ENCODE results near the gene IVD.
A peak's percentile ranks its signal among the peaks of the same experiment; 100 is the strongest.

IVD gene

GRCh38 chr15:40398413-40398873 lies 7.2 kb upstream of the IVD start:
- no peak overlapping the region for H3K4me3 ChIP-seq (ENCODE audit: low read length in 2 of 2)
- H3K9ac ChIP-seq (ENCODE audit: low read length in 2 of 2): no peak overlapping the region
- no peaks in the 10 kb centered on the region for H3K9me3 ChIP-seq (ENCODE audit: control insufficient read depth in 2 of 2, low read length in 2 of 2)
- no peak overlapping the region for H3K27ac ChIP-seq (ENCODE audit: low read length)
- H3K36me3 ChIP-seq (ENCODE audit: control insufficient read depth in 2 of 2, insufficient read depth in 2 of 2, low read length in 2 of 2): peaks cover 4 to 5% of the 10 kb centered on the region in 2 donors
- no peaks in the 10 kb centered on the region for H3K4me1 ChIP-seq (ENCODE audit: control insufficient read depth, insufficient read depth, low read length)
- H3K27me3 ChIP-seq (ENCODE audit: control insufficient read depth in 1 of 2, insufficient read depth in 2 of 2, low read length in 2 of 2): no peaks in the 10 kb centered on the region

DNA sequence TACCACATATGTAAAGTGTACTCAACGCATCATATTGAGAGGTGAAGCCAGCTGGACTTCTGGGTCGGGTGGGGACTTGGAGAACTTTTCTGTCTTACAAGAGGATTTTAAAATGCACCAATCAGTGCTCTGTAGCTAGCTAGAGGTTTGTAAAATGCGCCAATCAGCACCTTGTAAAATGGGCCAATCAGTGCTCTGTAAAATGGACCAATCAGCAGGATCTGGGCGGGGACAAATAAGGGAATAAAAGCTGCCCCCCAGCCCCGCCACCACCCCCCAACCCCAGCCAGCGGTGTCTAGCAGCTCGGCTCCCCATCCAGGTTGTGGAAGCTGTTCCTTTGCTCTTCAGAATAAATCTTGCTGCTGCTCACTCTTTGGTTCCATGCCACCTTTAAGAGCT lies 6.2 kb upstream of the IVD start:
- H3K27me3 ChIP-seq (ENCODE audit: control insufficient read depth in 1 of 2, insufficient read depth in 2 of 2, low read length in 2 of 2): no peaks in the 10 kb centered on the region
- H3K9me3 ChIP-seq (ENCODE audit: control insufficient read depth in 2 of 2, low read length in 2 of 2): no peaks in the 10 kb centered on the region
- no peak overlapping the region for H3K4me3 ChIP-seq (ENCODE audit: low read length in 2 of 2)
- no peaks in the 10 kb centered on the region for H3K36me3 ChIP-seq (ENCODE audit: control insufficient read depth in 2 of 2, insufficient read depth in 2 of 2, low read length in 2 of 2)
- no peak overlapping the region for H3K27ac ChIP-seq (ENCODE audit: low read length)
- H3K9ac ChIP-seq (ENCODE audit: low read length in 2 of 2): no peak overlapping the region
- no peaks in the 10 kb centered on the region for H3K4me1 ChIP-seq (ENCODE audit: control insufficient read depth, insufficient read depth, low read length)

DNA sequence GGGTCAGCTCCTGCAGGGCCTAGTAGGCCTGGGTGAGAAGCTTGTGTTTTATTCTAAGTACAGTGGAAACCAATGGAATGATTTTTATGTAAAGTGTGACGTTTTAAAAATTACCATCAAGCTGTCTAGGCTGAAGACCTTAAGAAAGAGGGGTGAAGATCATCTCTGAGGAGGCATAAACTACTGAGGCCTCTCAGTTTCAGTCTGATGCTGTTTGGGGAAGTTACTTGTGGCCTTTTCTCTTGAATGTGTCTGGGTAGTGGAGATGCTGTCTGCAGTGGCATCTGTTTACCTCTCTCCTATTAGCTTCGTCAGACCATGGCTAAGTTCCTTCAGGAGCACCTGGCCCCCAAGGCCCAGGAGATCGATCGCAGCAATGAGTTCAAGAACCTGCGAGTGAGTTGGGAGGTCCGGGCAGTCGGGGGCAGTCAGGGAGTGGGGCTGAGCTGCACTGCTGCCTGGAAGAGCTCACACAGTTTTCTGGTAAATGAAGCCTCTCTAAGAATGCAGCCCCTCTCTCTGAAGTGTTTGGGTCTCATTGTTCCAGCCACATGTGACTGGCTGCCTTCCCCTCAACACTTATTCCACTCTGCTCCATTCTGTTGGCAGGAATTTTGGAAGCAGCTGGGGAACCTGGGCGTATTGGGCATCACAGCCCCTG lies 1.9 kb downstream of the IVD start:
- H3K9ac ChIP-seq (ENCODE audit: low read length in 2 of 2): peak overlapping the region; percentile 7 to 39
- no peaks in the 10 kb centered on the region for H3K9me3 ChIP-seq (ENCODE audit: control insufficient read depth in 2 of 2, low read length in 2 of 2)
- H3K27ac ChIP-seq (ENCODE audit: low read length): no peak overlapping the region
- H3K27me3 ChIP-seq (ENCODE audit: control insufficient read depth in 1 of 2, insufficient read depth in 2 of 2, low read length in 2 of 2): no peaks in the 10 kb centered on the region
- H3K4me1 ChIP-seq (ENCODE audit: control insufficient read depth, insufficient read depth, low read length): peaks cover 23% of the 10 kb centered on the region
- H3K36me3 ChIP-seq (ENCODE audit: control insufficient read depth in 2 of 2, insufficient read depth in 2 of 2, low read length in 2 of 2): peaks cover 26 to 28% of the 10 kb centered on the region in 2 donors
- H3K4me3 ChIP-seq (ENCODE audit: low read length in 2 of 2): no peak overlapping the region

DNA sequence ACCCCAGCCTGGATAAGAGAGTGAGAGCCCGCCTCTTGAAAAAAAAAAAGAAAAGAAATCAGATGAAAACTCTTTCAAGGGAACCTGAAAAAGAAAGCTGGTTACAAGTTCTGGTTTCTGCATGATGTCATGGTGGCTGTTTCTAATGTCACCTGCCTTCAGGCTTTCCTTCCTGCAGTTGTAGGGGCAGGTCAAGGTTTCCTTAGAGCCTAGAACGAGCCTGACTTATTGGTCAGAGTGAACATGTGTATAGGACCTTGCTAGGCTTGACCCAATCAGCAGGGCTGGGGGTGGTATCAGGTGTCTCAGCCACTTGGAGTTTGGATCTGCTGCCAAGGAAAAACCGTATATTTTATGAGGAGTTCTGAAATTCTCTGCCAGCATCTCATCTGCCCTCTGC lies 3.8 kb downstream of the IVD start:
- peaks cover 37 to 39% of the 10 kb centered on the region in 2 donors for H3K36me3 ChIP-seq (ENCODE audit: control insufficient read depth in 2 of 2, insufficient read depth in 2 of 2, low read length in 2 of 2)
- H3K9ac ChIP-seq (ENCODE audit: low read length in 2 of 2): no peak overlapping the region
- H3K27me3 ChIP-seq (ENCODE audit: control insufficient read depth in 1 of 2, insufficient read depth in 2 of 2, low read length in 2 of 2): no peaks in the 10 kb centered on the region
- H3K9me3 ChIP-seq (ENCODE audit: control insufficient read depth in 2 of 2, low read length in 2 of 2): no peaks in the 10 kb centered on the region
- H3K27ac ChIP-seq (ENCODE audit: low read length): no peak overlapping the region
- H3K4me3 ChIP-seq (ENCODE audit: low read length in 2 of 2): no peak overlapping the region
- peaks cover 23% of the 10 kb centered on the region for H3K4me1 ChIP-seq (ENCODE audit: control insufficient read depth, insufficient read depth, low read length)

DNA sequence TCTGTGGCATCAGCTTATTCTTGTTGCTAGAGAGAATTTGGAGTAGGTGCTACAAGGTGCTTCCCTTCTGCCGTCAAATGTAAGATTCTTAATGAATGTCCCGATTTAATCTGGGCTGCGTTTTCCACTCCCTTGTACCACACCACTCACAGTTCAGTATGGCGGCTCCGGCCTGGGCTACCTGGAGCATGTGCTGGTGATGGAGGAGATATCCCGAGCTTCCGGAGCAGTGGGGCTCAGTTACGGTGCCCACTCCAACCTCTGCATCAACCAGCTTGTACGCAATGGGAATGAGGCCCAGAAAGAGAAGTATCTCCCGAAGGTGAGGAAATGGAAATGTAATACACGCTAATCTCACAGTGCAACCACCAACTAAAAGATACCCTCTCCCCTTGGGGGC lies 4.9 kb downstream of the IVD start:
- Histone ChIP-seq H3K4me1 (ENCODE audit: control insufficient read depth, insufficient read depth, low read length) (peaks cover 17% of the 10 kb centered on the region), H3K36me3 (ENCODE audit: control insufficient read depth in 2 of 2, insufficient read depth in 2 of 2, low read length in 2 of 2) (peaks cover 48 to 51% of the 10 kb centered on the region in 2 donors)

DNA sequence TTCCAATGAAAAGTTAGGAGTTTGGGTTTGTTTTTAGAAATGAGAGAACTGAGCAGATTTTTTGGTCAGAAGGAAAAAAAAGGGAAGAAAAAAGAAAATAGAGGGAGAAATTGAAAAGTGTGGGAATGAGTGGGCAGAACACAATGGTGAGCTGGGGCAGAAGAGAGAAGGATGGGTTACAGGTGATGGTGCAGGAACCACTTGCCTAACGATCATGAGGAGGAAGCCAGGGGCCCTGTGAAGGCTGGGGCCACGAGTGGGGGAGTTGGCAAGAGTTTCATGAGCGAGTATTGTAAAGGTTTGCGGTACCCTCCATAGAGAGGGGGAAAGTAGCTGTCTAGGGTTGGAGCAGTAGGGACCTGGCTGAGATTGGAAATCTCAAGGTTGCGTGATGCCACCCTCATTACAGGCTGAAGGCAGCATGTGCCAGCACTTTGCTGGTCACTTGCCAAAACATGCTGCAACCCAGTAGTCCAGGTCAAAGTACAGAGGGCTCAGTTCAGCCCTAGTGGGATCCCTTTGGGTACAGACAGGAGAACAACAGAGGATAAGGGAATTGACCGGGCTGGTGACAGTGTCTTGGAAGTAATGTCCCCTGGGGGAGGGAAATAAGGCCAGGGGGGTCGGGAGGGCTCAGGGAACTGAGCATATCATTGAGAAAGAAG lies 6.6 kb downstream of the IVD start:
- Histone ChIP-seq H3K4me3 (ENCODE audit: low read length in 2 of 2) (no peak overlapping the region), H3K4me1 (ENCODE audit: control insufficient read depth, insufficient read depth, low read length) (peaks cover 5% of the 10 kb centered on the region), H3K36me3 (ENCODE audit: control insufficient read depth in 2 of 2, insufficient read depth in 2 of 2, low read length in 2 of 2) (peaks cover 51 to 56% of the 10 kb centered on the region in 2 donors)

More for the DNA sequence above, 4.9 kb downstream of the IVD start:
- Histone ChIP-seq H3K27me3 (ENCODE audit: control insufficient read depth in 1 of 2, insufficient read depth in 2 of 2, low read length in 2 of 2) (no peaks in the 10 kb centered on the region), H3K4me3 (ENCODE audit: low read length in 2 of 2) (no peak overlapping the region), H3K9me3 (ENCODE audit: control insufficient read depth in 2 of 2, low read length in 2 of 2) (no peaks in the 10 kb centered on the region), H3K9ac (ENCODE audit: low read length in 2 of 2) (no peak overlapping the region), H3K27ac (ENCODE audit: low read length) (no peak overlapping the region)

DNA sequence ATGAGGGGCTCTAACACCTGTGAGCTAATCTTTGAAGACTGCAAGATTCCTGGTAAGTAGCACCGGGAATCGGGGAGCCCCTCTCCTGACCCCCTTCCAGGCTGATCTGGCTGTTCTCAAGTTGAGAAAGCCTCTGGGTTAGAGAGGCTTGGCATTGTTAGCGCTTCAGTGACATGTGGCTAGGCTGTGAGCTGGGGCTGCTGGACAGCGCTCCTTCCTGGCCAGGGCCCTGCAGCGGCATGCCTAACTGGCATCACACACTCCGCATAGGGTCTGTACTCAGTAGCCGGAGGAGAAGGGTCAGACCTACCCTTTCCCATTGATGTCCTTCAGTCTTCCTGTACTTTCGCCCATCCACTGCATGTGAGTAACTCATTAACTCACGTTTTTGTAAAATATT lies 7.4 kb downstream of the IVD start:
- no peaks in the 10 kb centered on the region for H3K9me3 ChIP-seq (ENCODE audit: control insufficient read depth in 2 of 2, low read length in 2 of 2)
- no peaks in the 10 kb centered on the region for H3K4me1 ChIP-seq (ENCODE audit: control insufficient read depth, insufficient read depth, low read length)
- no peak overlapping the region for H3K27ac ChIP-seq (ENCODE audit: low read length)
- H3K9ac ChIP-seq (ENCODE audit: low read length in 2 of 2): no peak overlapping the region
- peaks cover 47 to 58% of the 10 kb centered on the region in 2 donors for H3K36me3 ChIP-seq (ENCODE audit: control insufficient read depth in 2 of 2, insufficient read depth in 2 of 2, low read length in 2 of 2)
- no peaks in the 10 kb centered on the region for H3K27me3 ChIP-seq (ENCODE audit: control insufficient read depth in 1 of 2, insufficient read depth in 2 of 2, low read length in 2 of 2)
- H3K4me3 ChIP-seq (ENCODE audit: low read length in 2 of 2): no peak overlapping the region

More for the DNA sequence above, 6.6 kb downstream of the IVD start:
- Histone ChIP-seq H3K27ac (ENCODE audit: low read length) (no peak overlapping the region), H3K9me3 (ENCODE audit: control insufficient read depth in 2 of 2, low read length in 2 of 2) (no peaks in the 10 kb centered on the region), H3K9ac (ENCODE audit: low read length in 2 of 2) (no peak overlapping the region), H3K27me3 (ENCODE audit: control insufficient read depth in 1 of 2, insufficient read depth in 2 of 2, low read length in 2 of 2) (no peaks in the 10 kb centered on the region)

- Histone ChIP-seq H3K27me3 (ENCODE audit: control insufficient read depth in 1 of 2, insufficient read depth in 2 of 2, low read length in 2 of 2) (no peaks in the 10 kb centered on the region), H3K36me3 (ENCODE audit: control insufficient read depth in 2 of 2, insufficient read depth in 2 of 2, low read length in 2 of 2) (peaks cover 49 to 60% of the 10 kb centered on the region in 2 donors), H3K9ac (ENCODE audit: low read length in 2 of 2) (no peak overlapping the region), H3K9me3 (ENCODE audit: control insufficient read depth in 2 of 2, low read length in 2 of 2) (no peaks in the 10 kb centered on the region), H3K27ac (ENCODE audit: low read length) (no peak overlapping the region), H3K4me1 (ENCODE audit: control insufficient read depth, insufficient read depth, low read length) (no peaks in the 10 kb centered on the region), H3K4me3 (ENCODE audit: low read length in 2 of 2) (no peak overlapping the region)
Measured at GRCh38 chr15:40414816-40415215, 9.2 kb downstream of the IVD start.

DNA sequence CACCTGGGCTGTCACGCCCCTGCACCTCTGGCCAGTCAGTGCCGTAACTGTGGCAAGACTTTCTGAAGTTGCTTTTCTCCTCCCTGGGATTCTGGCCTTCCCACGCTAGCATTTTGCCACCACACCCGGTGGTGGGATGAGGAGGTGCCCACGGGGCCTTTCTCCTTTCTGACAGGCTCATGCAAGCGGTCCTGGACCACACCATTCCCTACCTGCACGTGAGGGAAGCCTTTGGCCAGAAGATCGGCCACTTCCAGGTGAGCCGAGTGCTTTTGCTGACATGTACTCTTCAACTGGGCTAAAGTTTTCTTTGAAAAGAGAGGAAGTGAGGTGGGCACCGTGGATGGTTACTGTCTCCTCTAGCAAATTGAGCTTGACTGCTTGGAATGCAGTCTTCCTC lies 9.6 kb downstream of the IVD start:
- Histone ChIP-seq H3K27ac (ENCODE audit: low read length) (no peak overlapping the region), H3K9me3 (ENCODE audit: control insufficient read depth in 2 of 2, low read length in 2 of 2) (no peaks in the 10 kb centered on the region), H3K27me3 (ENCODE audit: control insufficient read depth in 1 of 2, insufficient read depth in 2 of 2, low read length in 2 of 2) (no peaks in the 10 kb centered on the region), H3K9ac (ENCODE audit: low read length in 2 of 2) (no peak overlapping the region), H3K36me3 (ENCODE audit: control insufficient read depth in 2 of 2, insufficient read depth in 2 of 2, low read length in 2 of 2) (peaks cover 46 to 57% of the 10 kb centered on the region in 2 donors), H3K4me3 (ENCODE audit: low read length in 2 of 2) (no peak overlapping the region), H3K4me1 (ENCODE audit: control insufficient read depth, insufficient read depth, low read length) (peaks cover 3% of the 10 kb centered on the region)

DNA sequence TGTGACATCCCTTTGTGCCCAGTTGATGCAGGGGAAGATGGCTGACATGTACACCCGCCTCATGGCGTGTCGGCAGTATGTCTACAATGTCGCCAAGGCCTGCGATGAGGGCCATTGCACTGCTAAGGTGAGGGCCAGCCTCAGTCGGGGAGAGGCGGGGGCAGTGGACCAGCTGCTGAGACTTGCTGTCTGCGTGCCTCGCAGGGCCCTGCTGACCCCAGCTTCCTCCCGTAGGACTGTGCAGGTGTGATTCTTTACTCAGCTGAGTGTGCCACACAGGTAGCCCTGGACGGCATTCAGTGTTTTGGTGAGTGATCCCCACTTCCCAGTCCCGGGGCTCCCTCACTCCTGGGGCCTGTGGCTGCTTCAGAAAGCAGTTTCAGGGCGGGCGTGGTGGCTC lies 10.5 kb downstream of the IVD start:
- H3K4me1 ChIP-seq (ENCODE audit: control insufficient read depth, insufficient read depth, low read length): peaks cover 12% of the 10 kb centered on the region
- H3K36me3 ChIP-seq (ENCODE audit: control insufficient read depth in 2 of 2, insufficient read depth in 2 of 2, low read length in 2 of 2): peaks cover 38 to 50% of the 10 kb centered on the region in 2 donors
- no peak overlapping the region for H3K4me3 ChIP-seq (ENCODE audit: low read length in 2 of 2)
- H3K27me3 ChIP-seq (ENCODE audit: control insufficient read depth in 1 of 2, insufficient read depth in 2 of 2, low read length in 2 of 2): no peaks in the 10 kb centered on the region
- no peaks in the 10 kb centered on the region for H3K9me3 ChIP-seq (ENCODE audit: control insufficient read depth in 2 of 2, low read length in 2 of 2)
- H3K27ac ChIP-seq (ENCODE audit: low read length): no peak overlapping the region
- H3K9ac ChIP-seq (ENCODE audit: low read length in 2 of 2): no peak overlapping the region

DNA sequence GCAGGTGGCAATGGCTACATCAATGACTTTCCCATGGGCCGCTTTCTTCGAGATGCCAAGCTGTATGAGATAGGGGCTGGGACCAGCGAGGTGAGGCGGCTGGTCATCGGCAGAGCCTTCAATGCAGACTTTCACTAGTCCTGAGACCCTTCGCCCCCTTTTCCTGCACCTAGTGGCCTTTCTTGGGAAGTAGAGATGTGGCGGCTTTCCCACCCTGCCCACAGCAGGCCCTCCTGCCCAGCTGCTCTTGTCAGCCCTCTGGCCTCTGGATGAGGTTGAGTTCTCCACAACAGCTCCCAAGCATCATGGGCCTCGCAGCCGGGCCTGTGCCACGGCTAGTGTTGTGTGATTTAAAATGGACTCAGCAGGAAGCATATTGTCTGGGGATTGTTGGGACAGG lies 12.5 kb downstream of the IVD start:
- H3K4me1 ChIP-seq (ENCODE audit: control insufficient read depth, insufficient read depth, low read length): peaks cover 20% of the 10 kb centered on the region
- peaks cover 23 to 30% of the 10 kb centered on the region in 2 donors for H3K36me3 ChIP-seq (ENCODE audit: control insufficient read depth in 2 of 2, insufficient read depth in 2 of 2, low read length in 2 of 2)
- H3K4me3 ChIP-seq (ENCODE audit: low read length in 2 of 2): no peak overlapping the region
- H3K27ac ChIP-seq (ENCODE audit: low read length): no peak overlapping the region
- no peaks in the 10 kb centered on the region for H3K27me3 ChIP-seq (ENCODE audit: control insufficient read depth in 1 of 2, insufficient read depth in 2 of 2, low read length in 2 of 2)
- no peaks in the 10 kb centered on the region for H3K9me3 ChIP-seq (ENCODE audit: control insufficient read depth in 2 of 2, low read length in 2 of 2)
- no peak overlapping the region for H3K9ac ChIP-seq (ENCODE audit: low read length in 2 of 2)

Measured in stomach smooth muscle (tissue), 2 donors.